NT2/D1 (cell line): ENCODE measurements around the gene ZNF599.

Experiments
- SUZ12 ChIP-seq: IDR thresholded peaks from 2 replicates; pipeline ENCODE4 v1.6.1; 2011; ENCODE audit not compliant: insufficient read length, insufficient read depth; ENCODE audit errors: extremely low read depth
- YY1 ChIP-seq: IDR thresholded peaks from 2 replicates; pipeline ENCODE4 v1.6.1; 2011; ENCODE audit not compliant: insufficient read length, insufficient read depth
- ZNF274 ChIP-seq: IDR thresholded peaks from 2 replicates; pipeline ENCODE4 v1.6.1; 2011; ENCODE audit warnings: mild to moderate bottlenecking, low read depth, low read length

GRCh38 chr19:34808566-34808965 lies 35.6 kb upstream of the ZNF599 start:
- TF ChIP-seq YY1 (no peak), ZNF274 (no peak), SUZ12 (no peak)
